GM19043 (cell line): ENCODE measurements around the gene CCL17.
"Not testable (repeated sequence)": the region's sequence is repeated elsewhere in the genome, so short reads cannot be mapped to it uniquely, and the experiment has no call there.

Experiments used
- ATAC-seq: cut with Tn5 transposase; IDR thresholded peaks from one replicate; pipeline ENCODE4 v1.9.1; 2021; ENCODE audit warnings: low read depth; ENCODE audit not compliant: unreplicated experiment

Gene CCL17

GRCh38 chr16:57394444-57394843 is 10.1 kb upstream of the CCL17 start:
- ATAC-seq: no peak

- ATAC-seq: no peak
Observed at GRCh38 chr16:57395026-57395425, 9.5 kb upstream of the CCL17 start.

GRCh38 chr16:57396786-57397185 is 7.8 kb upstream of the CCL17 start:
- no peak for ATAC-seq

- ATAC-seq: not testable (repeated sequence)
Observed at GRCh38 chr16:57397493-57397892, 7.1 kb upstream of the CCL17 start.

GRCh38 chr16:57401943-57402640 is 2.5 kb upstream of the CCL17 start:
- ATAC-seq: no peak

- no peak for ATAC-seq
Observed at GRCh38 chr16:57405097-57405496, 530 bp downstream of the CCL17 start.

- ATAC-seq: no peak
Observed at GRCh38 chr16:57406881-57407280, 2.3 kb downstream of the CCL17 start.

GRCh38 chr16:57407521-57408353 is 3.2 kb downstream of the CCL17 start:
- no peak for ATAC-seq

GRCh38 chr16:57409065-57409464 is 4.5 kb downstream of the CCL17 start:
- no peak for ATAC-seq

- no peak for ATAC-seq
Observed at GRCh38 chr16:57409870-57410587, 5.5 kb downstream of the CCL17 start.

- no peak for ATAC-seq
Observed at GRCh38 chr16:57411362-57411976, 6.9 kb downstream of the CCL17 start.

- ATAC-seq: no peak
Observed at GRCh38 chr16:57412584-57412983, 8.0 kb downstream of the CCL17 start.

- ATAC-seq: peak; percentile 83
Observed at GRCh38 chr16:57413301-57413730, 8.7 kb downstream of the CCL17 start.

GRCh38 chr16:57413733-57414132 is 9.2 kb downstream of the CCL17 start:
- ATAC-seq: peak; percentile 15

- no peak for ATAC-seq
Observed at GRCh38 chr16:57416084-57416483, 11.5 kb downstream of the CCL17 start.

GRCh38 chr16:57419506-57419905 is 14.9 kb downstream of the CCL17 start:
- ATAC-seq: no peak

- no peak for ATAC-seq
Observed at GRCh38 chr16:57422026-57422944, 17.7 kb downstream of the CCL17 start.

GRCh38 chr16:57423152-57423551 is 18.6 kb downstream of the CCL17 start:
- no peak for ATAC-seq

- ATAC-seq: no peak
Observed at GRCh38 chr16:57424583-57424982, 20.0 kb downstream of the CCL17 start.

- no peak for ATAC-seq
Observed at GRCh38 chr16:57426356-57426755, 21.8 kb downstream of the CCL17 start.
